COLO829 (cell line): ENCODE data around the gene ARHGEF38.

ENCODE experiments used
- DNase-seq: peaks from one replicate; pipeline ENCODE4 v3.0.0; 2012; ENCODE audit warnings: low spot score

Gene ARHGEF38

DNA sequence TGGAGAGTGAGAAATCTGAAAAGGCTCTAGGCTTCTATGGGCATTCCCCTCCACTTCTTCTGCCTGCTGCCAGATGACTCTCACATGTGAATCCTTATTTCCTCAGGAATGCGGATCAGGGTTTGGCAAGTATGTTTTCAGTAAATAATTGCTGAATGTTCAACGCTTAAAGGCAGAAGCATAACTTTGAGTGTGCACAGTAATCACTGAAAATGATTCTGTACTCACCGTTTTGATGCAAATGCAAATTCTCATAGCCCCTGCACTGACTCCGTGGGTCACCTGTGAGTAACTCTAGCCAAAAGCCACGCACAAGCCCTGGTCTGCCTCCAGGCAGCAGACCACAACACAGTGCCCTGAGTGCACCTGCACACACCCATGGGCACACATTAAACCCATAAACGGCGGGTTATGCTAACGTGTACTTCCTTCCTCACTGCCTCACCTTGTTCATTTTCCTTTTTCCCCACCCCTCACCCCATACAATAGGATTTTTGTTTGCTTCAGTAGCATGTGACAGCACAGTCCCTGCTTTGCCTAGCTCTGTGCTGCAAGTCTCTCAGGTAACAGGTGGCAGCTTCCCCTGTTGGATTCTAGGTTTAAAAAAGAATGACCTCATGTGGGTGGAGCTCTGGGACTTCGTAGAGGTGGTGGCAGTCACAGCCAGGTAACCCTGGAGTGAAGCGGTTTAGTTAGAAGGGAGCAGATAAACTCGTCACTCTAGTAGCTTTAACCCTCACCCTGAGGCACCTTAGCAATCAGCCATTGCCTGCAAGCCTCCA is at the start of gene ARHGEF38:
Gene ARHGEF38, plus strand, starts transcription at position 656 of the 782 bp plus-strand sequence. CDS start 146 bp downstream, outside the sequence.
- peak; percentile 64 for DNase-seq

DNA sequence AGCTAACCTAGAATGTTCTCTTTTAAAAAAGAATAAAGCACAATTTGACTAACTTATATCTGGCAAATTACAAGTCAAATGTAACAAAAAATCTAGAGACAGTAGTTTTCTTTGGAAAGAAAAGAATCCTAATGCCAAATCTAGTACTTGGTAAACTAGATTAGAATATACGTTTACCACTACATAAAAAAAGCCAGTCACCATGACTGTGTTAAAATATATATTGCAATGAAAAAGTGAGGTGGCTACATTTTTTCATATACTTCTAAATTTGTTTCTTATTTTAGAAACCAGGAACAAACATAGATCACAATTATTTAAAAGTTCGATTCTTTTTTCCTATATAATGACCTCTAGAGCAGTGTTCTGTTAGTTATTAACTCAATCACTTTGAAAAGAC is 48.9 kb upstream of the ARHGEF38 start:
- DNase-seq: no peak

DNA sequence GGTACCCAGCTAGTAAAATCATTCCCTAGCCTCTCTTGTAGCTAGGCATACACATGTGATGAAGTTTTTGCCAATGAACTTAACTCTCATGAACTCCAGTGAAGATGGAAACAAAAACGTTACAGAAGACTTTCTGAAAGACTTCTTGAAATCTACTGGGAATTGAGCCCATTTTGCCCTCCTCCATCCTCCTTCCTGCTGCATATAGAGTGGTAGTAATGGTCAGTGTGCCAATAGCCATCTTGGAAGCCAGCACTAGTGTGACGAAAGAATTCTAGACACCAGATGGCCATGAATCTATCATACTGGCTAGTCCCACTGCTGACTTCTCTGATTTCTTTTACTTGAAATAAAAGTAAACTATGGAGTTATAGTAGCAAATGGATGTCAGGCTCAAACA is 47.7 kb upstream of the ARHGEF38 start:
- no peak for DNase-seq

DNA sequence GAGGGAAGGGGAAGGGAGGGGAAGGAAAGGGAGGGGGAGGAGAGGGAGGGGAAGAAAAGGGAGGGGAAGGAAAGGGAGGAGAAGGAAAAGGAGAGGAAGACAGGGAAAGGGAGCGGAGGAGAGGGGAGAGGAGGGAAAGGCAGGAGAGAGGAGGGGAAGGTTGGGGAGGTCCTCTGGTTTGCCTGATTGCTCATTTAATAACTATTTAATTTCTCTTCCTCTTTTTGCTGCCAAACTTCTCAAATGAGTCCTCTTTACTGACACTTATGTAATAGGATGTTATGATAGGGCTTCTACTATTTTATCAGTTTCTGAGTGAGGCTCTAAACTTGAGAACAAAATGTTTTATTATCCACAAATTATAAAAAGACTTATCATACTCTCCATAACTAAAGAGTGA is 43.1 kb upstream of the ARHGEF38 start:
- DNase-seq: no peak

DNA sequence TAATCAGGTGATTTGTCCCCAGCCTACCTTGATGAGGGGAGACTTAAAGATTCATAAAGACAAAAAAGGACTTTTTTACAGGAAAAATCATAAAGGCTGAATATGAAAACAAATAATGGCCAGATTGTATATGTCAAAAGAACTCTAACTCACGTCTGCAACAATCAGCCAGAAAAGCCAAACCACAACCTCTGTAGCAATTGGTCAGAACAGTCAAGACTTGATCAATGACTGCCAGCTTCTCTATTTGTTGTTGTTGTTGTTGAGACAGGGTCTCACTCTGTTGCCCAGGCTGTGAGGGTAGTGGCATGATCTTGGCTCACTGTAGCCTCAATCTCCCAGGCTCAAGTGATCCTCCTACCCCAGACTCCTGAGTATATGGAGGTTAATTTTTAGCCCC is 42.7 kb upstream of the ARHGEF38 start:
- no peak for DNase-seq

DNA sequence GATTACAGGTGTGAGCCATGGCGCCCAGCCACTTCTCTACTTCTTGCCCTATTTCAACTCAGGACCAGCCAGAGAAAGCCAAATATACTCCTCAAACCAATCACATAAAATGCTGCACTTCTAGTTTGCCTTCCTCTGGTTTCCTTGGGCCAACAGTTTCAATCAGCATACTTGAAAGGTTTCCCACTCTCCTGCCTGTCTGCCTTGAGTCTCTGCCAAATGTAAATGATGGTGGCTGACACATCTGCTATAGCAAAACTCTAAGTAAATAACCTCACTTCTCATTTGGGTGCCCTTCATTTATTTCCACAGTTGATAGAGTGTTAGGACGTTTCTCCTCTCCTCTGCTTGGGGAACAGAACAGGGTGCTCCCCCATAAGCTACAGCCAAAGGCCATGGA is 42.2 kb upstream of the ARHGEF38 start:
- DNase-seq: no peak

GRCh38 chr4:105520819-105521790 is 31.3 kb upstream of the ARHGEF38 start:
- DNase-seq: peak; percentile 59

DNA sequence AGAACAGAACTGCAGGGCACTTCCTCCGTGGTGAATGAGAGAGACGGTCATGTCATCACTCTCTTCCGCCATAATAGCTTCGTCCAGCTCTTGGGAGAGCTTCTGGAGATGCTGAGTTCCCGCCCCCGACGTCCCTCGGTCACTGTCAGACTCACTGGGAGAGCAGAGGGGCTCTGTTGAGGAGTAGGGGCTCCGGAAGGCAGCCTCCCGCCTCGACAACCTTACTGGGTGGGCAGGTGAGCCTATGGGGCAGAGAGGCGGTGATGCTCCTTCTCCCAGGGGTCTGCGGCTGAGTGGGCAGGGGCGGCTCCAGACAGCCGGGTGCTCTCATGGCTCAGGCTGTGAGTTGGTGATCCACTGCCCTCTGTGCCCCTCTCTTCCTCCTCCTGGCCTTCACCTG is 25.8 kb upstream of the ARHGEF38 start:
- DNase-seq: no peak

DNA sequence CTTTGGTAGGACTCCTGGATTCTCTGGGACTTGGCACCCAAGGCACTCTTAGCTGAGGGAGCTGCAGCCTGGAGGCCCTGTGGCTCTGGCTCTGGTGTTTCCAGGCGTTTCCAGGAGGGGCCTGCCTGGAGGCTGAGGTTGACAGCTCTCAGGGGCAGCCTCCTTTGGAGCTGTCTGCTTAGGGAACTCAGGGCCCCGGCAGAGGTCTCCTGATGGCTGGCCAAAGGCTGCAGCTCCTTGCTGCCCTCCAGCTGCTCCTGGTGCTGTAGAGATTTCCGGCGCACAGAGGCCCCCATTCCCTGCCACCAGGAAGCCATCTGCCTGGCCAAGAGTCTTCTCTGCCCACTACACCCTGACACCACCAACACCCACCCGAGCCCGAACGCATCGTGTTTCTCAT is 25.3 kb upstream of the ARHGEF38 start:
- no peak for DNase-seq

GRCh38 chr4:105536601-105537000 is 15.8 kb upstream of the ARHGEF38 start:
- no peak for DNase-seq

DNA sequence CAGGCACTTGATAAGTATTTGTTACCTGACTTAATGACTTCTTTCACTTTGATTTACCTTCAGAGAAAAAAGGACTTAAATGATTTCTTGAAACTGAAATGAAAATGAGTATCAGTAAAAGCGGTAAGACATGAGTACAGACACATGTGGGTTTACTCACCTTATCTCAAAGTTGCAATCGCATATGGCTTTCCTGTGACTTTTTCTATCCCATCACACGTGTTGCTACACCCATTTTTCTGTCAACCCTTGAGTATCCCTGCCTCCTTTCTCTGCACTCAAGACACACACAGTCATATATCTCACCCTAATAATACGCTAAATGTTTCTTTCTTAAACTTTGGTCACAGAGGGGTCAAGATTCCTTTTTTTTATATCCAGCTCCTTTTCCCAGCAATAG is 11.0 kb upstream of the ARHGEF38 start:
- no peak for DNase-seq

DNA sequence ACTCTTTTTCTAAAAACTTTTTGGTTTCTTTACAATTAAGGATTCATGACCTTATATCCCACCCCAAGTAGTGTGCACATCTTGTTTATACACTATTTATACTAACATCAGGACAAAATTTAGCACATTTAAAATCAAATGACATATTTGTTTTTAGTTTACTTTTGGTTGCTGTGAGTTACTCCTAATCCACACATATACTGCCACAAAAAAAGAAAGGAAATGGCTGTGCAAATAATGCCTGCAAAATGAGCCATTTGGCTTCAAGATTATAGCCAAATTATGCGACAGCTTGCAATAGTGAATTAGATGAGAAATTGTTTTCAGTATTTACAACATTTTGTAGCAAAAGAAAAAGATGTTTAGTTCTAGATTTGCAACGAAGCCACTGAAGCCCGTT is 10.4 kb upstream of the ARHGEF38 start:
- no peak for DNase-seq

DNA sequence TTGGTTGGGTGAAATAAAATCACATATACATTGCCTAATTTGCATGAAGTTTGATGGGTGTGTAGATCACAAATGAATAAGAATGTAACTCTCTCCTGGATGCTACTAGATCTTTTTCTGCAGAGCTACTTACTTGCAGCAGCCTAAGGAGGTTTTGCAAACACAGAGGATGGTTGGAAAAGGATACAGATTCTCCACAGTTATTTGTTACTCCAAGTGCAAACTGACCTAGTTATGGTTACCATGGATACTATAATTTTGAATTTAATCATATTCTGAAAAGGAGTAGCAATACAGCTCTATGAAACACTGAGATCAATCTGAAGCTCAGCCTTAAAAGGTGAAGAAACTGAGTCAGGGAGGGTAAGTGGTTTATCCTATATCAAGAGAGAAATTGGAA is 9.1 kb upstream of the ARHGEF38 start:
- no peak for DNase-seq

GRCh38 chr4:105543881-105544280 is 8.5 kb upstream of the ARHGEF38 start:
- peak; percentile 63 for DNase-seq

GRCh38 chr4:105544520-105545286 is 7.7 kb upstream of the ARHGEF38 start:
- no peak for DNase-seq

- DNase-seq: no peak
Observed at GRCh38 chr4:105546086-105546485, 6.3 kb upstream of the ARHGEF38 start.

- DNase-seq: no peak
Observed at GRCh38 chr4:105547769-105548168, 4.7 kb upstream of the ARHGEF38 start.

GRCh38 chr4:105548483-105548882 is 3.9 kb upstream of the ARHGEF38 start:
- DNase-seq: peak; percentile 94

DNA sequence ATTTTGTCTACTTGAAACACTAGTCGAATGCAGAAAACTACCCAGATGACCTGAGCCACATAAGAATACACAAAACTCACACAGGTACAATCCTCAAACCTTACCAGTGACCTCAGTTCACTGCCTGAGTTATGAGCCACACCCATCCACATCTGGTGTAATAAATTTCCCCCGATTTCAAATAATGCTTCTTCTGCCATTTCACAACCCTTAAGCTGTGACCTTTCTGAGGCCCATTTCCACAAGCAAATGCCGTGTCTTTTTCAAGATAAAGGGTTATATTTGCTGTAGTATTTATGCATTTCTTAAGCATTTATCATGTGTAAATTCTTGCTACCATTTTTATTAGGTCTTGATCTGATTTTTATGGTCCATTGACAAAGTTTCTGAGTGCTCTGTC is 1.8 kb upstream of the ARHGEF38 start:
- DNase-seq: no peak

GRCh38 chr4:105555409-105555808 is 3.0 kb downstream of the ARHGEF38 start:
- DNase-seq: no peak

DNA sequence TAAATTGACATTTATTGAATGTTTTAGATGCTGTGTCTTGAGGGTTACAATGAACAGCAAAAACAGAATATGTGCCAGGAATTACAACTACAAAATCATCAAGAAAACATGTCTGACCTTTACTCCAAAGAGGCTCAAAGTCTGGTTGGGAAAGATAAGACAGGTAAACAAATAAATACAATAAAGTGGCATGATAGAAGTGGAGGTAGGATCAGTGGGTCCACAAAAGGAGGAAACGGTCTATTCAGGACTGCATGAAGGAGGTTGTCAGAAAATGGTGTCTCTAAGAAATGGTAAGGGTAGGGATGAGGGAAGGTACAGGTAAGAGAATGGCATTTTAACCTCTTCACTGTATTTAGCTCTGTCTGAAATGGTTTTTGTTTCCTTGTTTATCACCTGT is 3.8 kb downstream of the ARHGEF38 start:
- no peak for DNase-seq

DNA sequence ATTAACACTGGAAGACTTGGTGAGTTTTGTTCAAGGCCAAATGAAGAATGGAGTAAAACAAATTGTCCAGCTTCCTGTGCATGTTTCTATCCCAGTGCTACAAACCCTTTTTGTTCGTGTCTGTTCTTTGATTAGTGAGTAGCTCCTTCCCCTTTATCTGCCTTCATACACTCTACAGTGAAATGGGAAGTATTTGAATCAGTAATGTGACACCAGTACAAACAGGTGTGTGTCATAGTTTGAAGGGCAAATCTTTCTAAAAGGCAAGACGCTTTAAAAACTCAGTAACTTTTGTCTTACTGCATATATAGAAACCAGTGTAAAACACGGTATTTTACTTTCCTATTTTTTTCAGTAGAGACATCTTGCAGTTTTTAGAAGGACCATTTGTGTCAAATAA is 5.9 kb downstream of the ARHGEF38 start:
- no peak for DNase-seq
